Liver (tissue), 3 donors: ENCODE data around the gene PIAS1.

Experiments used
- CTCF ChIP-seq: fragments of 150-350 bp; IDR thresholded peaks from 2 replicates; pipeline ENCODE4 v1.5.1; 2017; ENCODE audit warnings: improper control_type of control experiment, low read depth, low read length; ENCODE audit not compliant: missing input control
- EGR1 ChIP-seq, 2 donors: IDR thresholded peaks; 2 replicates each; pipeline ENCODE4 v1.6.1; 2016 to 2018; ENCODE audit warnings: antibody characterized with exemption in 2 of 2, low read depth in 2 of 2
- FOXA1 ChIP-seq: IDR thresholded peaks from 2 replicates; pipeline ENCODE4 v1.6.1; 2016; ENCODE audit warnings: antibody characterized with exemption
- GABPA ChIP-seq, 2 donors: IDR thresholded peaks in 1 of 2; conservative IDR thresholded peaks in 1 of 2; 2 replicates each; pipeline ENCODE4 v1.6.1; 2016; ENCODE audit warnings: antibody characterized with exemption in 2 of 2, mild to moderate bottlenecking in 1 of 2, moderate library complexity in 1 of 2
- TAF1 ChIP-seq: conservative IDR thresholded peaks from 2 replicates; pipeline ENCODE4 v1.6.1; 2016; ENCODE audit warnings: antibody characterized with exemption, mild to moderate bottlenecking
- YY1 ChIP-seq: IDR thresholded peaks from 2 replicates; pipeline ENCODE4 v1.6.1; 2016; ENCODE audit warnings: antibody characterized with exemption, mild to moderate bottlenecking
- TF ChIP-seq, protein P1 (sequence below): IDR thresholded peaks from 2 replicates; pipeline ENCODE4 v1.6.1; 2016; ENCODE audit warnings: antibody characterized with exemption
- TF ChIP-seq, protein P2 (sequence below): IDR thresholded peaks from 2 replicates; pipeline ENCODE4 v1.6.1; 2016; ENCODE audit warnings: antibody characterized with exemption, mild to moderate bottlenecking
- TF ChIP-seq, protein P3 (sequence below): IDR thresholded peaks from 2 replicates; pipeline ENCODE4 v1.6.1; 2016; ENCODE audit warnings: antibody characterized with exemption
- TF ChIP-seq, protein P4 (sequence below): IDR thresholded peaks from 2 replicates; pipeline ENCODE4 v1.6.1; 2016; ENCODE audit warnings: antibody characterized with exemption
- donor health status: healthy.
- donor health status: healthy.

- TF ChIP-seq CTCF (no peak), EGR1 (IDR thresholded peaks at IDR 0.05; ENCODE audit: low read depth in 2 of 2) (no peak), YY1 (no peak), GABPA (IDR thresholded peaks at IDR 0.05 in 1 of 2, conservative IDR thresholded peaks at IDR 0.05 in 1 of 2) (no peak), FOXA1 (no peak), TAF1 (no peak)
- TF ChIP-seq, protein P1, sequence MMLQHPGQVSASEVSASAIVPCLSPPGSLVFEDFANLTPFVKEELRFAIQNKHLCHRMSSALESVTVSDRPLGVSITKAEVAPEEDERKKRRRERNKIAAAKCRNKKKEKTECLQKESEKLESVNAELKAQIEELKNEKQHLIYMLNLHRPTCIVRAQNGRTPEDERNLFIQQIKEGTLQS: no peak
- TF ChIP-seq, protein P2, sequence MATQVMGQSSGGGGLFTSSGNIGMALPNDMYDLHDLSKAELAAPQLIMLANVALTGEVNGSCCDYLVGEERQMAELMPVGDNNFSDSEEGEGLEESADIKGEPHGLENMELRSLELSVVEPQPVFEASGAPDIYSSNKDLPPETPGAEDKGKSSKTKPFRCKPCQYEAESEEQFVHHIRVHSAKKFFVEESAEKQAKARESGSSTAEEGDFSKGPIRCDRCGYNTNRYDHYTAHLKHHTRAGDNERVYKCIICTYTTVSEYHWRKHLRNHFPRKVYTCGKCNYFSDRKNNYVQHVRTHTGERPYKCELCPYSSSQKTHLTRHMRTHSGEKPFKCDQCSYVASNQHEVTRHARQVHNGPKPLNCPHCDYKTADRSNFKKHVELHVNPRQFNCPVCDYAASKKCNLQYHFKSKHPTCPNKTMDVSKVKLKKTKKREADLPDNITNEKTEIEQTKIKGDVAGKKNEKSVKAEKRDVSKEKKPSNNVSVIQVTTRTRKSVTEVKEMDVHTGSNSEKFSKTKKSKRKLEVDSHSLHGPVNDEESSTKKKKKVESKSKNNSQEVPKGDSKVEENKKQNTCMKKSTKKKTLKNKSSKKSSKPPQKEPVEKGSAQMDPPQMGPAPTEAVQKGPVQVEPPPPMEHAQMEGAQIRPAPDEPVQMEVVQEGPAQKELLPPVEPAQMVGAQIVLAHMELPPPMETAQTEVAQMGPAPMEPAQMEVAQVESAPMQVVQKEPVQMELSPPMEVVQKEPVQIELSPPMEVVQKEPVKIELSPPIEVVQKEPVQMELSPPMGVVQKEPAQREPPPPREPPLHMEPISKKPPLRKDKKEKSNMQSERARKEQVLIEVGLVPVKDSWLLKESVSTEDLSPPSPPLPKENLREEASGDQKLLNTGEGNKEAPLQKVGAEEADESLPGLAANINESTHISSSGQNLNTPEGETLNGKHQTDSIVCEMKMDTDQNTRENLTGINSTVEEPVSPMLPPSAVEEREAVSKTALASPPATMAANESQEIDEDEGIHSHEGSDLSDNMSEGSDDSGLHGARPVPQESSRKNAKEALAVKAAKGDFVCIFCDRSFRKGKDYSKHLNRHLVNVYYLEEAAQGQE: no peak
- TF ChIP-seq, protein P3, sequence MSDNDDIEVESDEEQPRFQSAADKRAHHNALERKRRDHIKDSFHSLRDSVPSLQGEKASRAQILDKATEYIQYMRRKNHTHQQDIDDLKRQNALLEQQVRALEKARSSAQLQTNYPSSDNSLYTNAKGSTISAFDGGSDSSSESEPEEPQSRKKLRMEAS: no peak
- TF ChIP-seq, protein P4, sequence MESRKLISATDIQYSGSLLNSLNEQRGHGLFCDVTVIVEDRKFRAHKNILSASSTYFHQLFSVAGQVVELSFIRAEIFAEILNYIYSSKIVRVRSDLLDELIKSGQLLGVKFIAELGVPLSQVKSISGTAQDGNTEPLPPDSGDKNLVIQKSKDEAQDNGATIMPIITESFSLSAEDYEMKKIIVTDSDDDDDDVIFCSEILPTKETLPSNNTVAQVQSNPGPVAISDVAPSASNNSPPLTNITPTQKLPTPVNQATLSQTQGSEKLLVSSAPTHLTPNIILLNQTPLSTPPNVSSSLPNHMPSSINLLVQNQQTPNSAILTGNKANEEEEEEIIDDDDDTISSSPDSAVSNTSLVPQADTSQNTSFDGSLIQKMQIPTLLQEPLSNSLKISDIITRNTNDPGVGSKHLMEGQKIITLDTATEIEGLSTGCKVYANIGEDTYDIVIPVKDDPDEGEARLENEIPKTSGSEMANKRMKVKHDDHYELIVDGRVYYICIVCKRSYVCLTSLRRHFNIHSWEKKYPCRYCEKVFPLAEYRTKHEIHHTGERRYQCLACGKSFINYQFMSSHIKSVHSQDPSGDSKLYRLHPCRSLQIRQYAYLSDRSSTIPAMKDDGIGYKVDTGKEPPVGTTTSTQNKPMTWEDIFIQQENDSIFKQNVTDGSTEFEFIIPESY: no peak
Observed at GRCh38 chr15:68098465-68098864, 44.4 kb downstream of the PIAS1 start.
